ENCODE data around the gene KRT40.

The KRT40 gene

GRCh38 chr17:40932608-40933007 is 51.5 kb downstream of the KRT40 start:
- Histone ChIP-seq H3K27me3 (ENCODE audit: low read length) (no peaks in the 10 kb centered on the region), H3K9me2 (replicated peaks; ENCODE audit: insufficient read depth, low read length) (no peaks in the 10 kb centered on the region), H2AFZ (ENCODE audit: low read depth, low read length, severe bottlenecking) (no peak overlapping the region), H3K9ac (ENCODE audit: low read length) (no peak overlapping the region), H3K79me2 (ENCODE audit: insufficient read depth, low read length) (no peaks in the 10 kb centered on the region), H3K27ac (ENCODE audit: low read depth, low read length) (no peak overlapping the region), H3K9me3 (ENCODE audit: insufficient read depth, low read length) (no peaks in the 10 kb centered on the region), H4K20me1 (ENCODE audit: low read depth, low read length) (no peaks in the 10 kb centered on the region), H3F3A (ENCODE audit: insufficient read depth) (no peaks in the 10 kb centered on the region), H3K4me3 (ENCODE audit: insufficient read depth, low read length, poor library complexity, severe bottlenecking) (no peak overlapping the region), H3K4me2 (ENCODE audit: low read depth, low read length, poor library complexity, severe bottlenecking) (no peak overlapping the region), H3K36me3 (ENCODE audit: low read length) (no peaks in the 10 kb centered on the region)
- no peak for TF ChIP-seq EZH2phosphoT487 (conservative IDR thresholded peaks at IDR 0.05; ENCODE audit: low read length)
- TF ChIP-seq, protein P1, sequence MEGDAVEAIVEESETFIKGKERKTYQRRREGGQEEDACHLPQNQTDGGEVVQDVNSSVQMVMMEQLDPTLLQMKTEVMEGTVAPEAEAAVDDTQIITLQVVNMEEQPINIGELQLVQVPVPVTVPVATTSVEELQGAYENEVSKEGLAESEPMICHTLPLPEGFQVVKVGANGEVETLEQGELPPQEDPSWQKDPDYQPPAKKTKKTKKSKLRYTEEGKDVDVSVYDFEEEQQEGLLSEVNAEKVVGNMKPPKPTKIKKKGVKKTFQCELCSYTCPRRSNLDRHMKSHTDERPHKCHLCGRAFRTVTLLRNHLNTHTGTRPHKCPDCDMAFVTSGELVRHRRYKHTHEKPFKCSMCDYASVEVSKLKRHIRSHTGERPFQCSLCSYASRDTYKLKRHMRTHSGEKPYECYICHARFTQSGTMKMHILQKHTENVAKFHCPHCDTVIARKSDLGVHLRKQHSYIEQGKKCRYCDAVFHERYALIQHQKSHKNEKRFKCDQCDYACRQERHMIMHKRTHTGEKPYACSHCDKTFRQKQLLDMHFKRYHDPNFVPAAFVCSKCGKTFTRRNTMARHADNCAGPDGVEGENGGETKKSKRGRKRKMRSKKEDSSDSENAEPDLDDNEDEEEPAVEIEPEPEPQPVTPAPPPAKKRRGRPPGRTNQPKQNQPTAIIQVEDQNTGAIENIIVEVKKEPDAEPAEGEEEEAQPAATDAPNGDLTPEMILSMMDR (IDR thresholded peaks at IDR 0.05; ENCODE audit: insufficient read depth, low read length, poor library complexity, severe bottlenecking) = no peak

GRCh38 chr17:40931311-40931710 is 52.8 kb downstream of the KRT40 start:
- no peak overlapping the region for H2AFZ ChIP-seq (ENCODE audit: low read depth, low read length, severe bottlenecking)
- H3K36me3 ChIP-seq (ENCODE audit: low read length) = no peaks in the 10 kb centered on the region

More at GRCh38 chr17:40931311-40931710, 52.8 kb downstream of the KRT40 start:
- no peak overlapping the region for H3K4me2 ChIP-seq (ENCODE audit: low read depth, low read length, poor library complexity, severe bottlenecking)
- no peaks in the 10 kb centered on the region for H3K27me3 ChIP-seq (ENCODE audit: low read length)
- no peaks in the 10 kb centered on the region for H4K20me1 ChIP-seq (ENCODE audit: low read depth, low read length)
- no peak for TF ChIP-seq EZH2phosphoT487 (conservative IDR thresholded peaks at IDR 0.05; ENCODE audit: low read length)
- TF ChIP-seq, protein P1 (IDR thresholded peaks at IDR 0.05; ENCODE audit: insufficient read depth, low read length, poor library complexity, severe bottlenecking) = no peak
- H3K27ac ChIP-seq (ENCODE audit: low read depth, low read length) = no peak overlapping the region
- H3K4me3 ChIP-seq (ENCODE audit: insufficient read depth, low read length, poor library complexity, severe bottlenecking) = no peak overlapping the region
- H3K9me2 ChIP-seq (replicated peaks; ENCODE audit: insufficient read depth, low read length) = no peaks in the 10 kb centered on the region
- no peaks in the 10 kb centered on the region for H3F3A ChIP-seq (ENCODE audit: insufficient read depth)
- H3K9ac ChIP-seq (ENCODE audit: low read length) = no peak overlapping the region
- no peaks in the 10 kb centered on the region for H3K79me2 ChIP-seq (ENCODE audit: insufficient read depth, low read length)
- H3K9me3 ChIP-seq (ENCODE audit: insufficient read depth, low read length) = no peaks in the 10 kb centered on the region
